NCI-H1092 treated with DMSO at 0.1 percent for 48 hours (cell line): Measurements from ENCODE around the gene HECW1.
A peak's percentile ranks its signal among the peaks of the same experiment; 100 is the strongest.
"Not testable (repeated sequence)": the region's sequence is repeated elsewhere in the genome, so short reads cannot be mapped to it uniquely, and the experiment has no call there.

ENCODE experiments used
- DNase-seq: peaks from one replicate; lab custom pipeline; 2025; lab: John Stamatoyannopoulos, UW

Gene HECW1

DNA sequence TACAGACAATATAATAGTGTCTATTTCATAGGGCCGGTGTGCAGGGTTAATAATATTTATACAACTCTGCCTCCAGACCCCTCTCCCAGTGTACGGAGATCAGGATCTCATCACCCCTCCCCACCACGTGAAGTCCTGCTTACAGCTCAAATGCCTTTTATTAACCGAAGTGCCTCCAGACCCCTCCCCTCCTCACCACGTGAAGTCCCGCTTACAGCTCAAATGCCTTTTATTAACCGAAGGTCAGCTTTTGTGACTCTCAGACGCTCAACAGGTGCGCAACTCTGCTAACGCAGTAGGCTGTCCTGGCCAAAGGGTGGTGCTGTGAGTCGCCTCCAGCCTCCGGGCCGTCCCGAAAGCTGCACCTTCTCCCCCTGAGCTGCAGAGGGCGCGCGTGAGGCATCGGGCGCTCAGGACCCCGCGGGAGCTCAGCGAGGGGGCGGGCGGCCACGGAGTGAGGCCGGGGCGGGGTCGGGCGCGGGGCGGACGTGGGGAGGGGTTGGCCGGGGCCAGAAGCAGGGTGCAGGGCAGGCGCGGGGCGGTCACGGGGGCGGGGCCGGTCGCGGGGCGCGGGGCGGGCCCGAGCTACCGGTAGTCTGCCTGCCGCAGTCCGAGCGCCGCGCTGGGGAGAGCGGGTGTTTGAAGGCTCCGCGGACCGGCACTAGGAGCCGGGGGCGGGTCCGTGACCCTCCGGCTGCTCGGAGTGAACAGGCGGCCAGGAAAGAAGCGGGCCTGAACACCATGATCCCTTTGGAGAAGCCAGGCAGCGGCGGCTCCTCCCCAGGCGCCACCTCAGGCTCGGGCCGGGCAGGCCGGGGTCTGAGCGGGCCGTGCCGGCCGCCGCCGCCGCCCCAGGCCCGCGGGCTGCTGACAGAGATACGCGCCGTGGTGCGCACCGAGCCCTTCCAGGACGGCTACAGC lies 470.3 kb downstream of the HECW1 start, which contains the start of gene STK17A:
Gene STK17A, plus strand, starts transcription at position 606 of the 921 bp plus-strand sequence. Its CDS starts 136 bp downstream, at position 742.
- DNase-seq = peak; percentile 93

- DNase-seq = peak; percentile 56
Observed at GRCh38 chr7:43583424-43584194, 471.2 kb downstream of the HECW1 start.

- DNase-seq = no peak
Observed at GRCh38 chr7:43584195-43584586, 471.7 kb downstream of the HECW1 start.

- DNase-seq = not testable (repeated sequence)
Observed at GRCh38 chr7:43584733-43585132, 472.3 kb downstream of the HECW1 start.

DNA sequence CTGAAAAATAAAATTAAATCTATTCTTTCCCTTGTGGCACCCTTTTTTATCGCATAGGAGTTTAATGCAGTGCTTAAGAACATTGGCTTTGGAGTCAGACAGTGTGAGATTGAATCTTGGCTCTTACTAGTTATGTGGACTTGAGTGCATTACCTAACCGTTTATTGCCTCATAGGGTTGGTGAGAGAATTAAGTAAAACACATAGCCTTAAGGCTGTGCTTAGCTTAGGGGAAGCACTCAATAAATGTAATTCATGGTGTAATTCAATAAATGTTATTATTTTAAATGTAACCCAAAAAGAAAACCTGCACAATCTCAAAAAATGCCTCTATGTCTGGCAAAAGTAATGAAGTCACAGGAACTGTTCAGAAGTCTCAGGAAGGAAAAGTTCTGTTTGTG lies 473.1 kb downstream of the HECW1 start:
- DNase-seq = no peak

GRCh38 chr7:43586251-43586900 lies 473.9 kb downstream of the HECW1 start:
- no peak for DNase-seq

DNA sequence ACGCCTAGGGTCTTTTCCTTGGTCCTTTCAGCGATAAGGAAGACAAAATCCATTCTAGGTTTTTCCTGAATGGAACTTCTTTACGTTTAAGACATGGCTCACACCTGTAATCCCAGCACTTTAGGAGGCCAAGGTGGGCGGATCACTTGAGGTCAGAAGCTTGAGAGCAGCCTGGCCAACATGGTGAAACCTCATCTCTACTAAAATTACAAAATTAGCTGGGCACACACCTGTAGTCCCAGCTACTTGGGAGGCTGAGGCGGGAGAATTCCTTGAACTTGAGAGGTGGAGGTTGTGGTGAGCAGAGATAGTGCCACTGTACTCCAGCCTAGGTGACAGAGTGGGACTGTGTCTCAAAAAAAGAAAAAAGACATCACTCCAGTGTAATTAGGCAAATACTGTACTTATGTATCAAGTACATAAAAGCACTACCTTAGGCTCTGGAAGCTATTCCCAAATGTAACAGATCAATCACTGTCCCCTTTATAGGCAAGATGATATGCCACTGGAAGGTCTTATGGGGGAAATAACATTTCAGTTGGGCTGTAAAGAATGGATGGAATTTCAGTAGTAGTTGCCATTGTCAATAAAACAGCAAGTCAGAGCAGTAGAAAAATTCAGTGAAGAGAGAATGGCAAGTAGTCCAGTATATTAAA lies 476.2 kb downstream of the HECW1 start:
- no peak for DNase-seq

- DNase-seq = no peak
Observed at GRCh38 chr7:43589133-43589478, 476.7 kb downstream of the HECW1 start.

DNA sequence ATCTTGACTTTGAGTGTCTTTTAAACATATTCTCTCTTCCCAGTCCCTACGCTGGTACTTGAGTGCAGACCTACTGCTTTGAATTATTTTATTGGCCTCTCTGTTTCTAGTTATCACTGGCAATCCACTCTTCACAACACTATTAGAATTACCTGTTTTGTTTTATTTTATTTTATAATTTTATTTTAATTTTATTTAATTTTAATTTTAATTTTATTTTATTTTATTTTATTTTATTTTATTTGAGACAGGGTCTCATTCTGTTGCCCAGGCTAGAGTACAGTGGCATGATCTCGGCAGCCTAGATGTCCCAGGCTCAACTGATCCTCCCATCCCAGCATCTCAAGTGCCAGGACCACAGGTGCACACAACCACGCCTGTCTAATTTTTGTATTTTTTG lies 477.3 kb downstream of the HECW1 start:
- DNase-seq = no peak

DNA sequence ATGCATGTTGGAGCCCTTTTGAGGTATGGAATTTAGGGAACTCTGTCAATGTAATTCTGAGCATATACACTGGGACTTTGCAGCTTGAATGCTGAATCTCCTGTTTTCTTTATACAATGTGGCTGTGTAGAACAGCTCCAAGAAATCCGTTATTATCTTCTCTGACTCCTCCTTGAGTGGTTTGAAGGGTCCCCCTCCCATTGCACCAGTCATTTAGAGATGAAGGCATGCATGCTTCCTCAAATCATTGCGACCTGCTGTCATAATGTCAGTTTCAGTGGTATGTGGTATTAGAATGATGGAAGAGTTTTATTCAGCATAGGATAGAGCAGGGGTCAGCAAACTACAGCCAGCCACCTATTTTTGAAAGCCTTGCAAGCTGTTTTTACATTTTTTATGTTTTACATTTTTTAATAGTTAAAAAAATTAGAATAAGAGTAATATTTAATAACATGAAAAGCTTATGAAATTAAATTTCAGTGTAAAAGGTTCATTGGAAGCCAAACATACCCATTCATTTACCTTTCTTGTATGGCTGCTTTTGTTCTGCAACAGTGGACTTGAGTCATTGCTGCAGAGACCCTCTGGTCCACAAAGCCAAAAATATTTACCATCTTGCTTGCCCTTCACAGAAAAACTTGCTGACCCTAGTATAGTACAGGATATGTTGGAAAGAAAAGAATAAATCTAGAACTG lies 478.6 kb downstream of the HECW1 start:
- no peak for DNase-seq

GRCh38 chr7:43591558-43592180 lies 479.2 kb downstream of the HECW1 start:
- DNase-seq = no peak

DNA sequence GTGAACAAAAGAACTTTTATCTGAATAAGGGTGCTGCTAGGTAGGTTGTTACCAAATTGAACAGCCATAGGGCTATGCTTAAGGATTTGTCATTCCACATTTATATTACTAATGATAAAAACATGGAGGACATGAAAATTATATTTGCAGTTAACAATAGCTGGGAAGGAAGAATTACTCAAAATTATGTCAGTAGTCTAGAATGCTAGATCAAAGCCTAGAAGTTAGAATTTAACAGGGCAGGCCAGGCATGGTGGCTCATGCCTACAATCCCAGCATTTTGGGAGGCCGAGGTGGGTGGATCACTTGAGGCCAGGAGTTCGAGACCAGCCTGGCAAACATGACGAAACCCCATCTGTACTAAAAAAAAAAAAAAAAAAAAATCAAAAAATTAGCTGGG lies 479.9 kb downstream of the HECW1 start:
- DNase-seq = no peak

DNA sequence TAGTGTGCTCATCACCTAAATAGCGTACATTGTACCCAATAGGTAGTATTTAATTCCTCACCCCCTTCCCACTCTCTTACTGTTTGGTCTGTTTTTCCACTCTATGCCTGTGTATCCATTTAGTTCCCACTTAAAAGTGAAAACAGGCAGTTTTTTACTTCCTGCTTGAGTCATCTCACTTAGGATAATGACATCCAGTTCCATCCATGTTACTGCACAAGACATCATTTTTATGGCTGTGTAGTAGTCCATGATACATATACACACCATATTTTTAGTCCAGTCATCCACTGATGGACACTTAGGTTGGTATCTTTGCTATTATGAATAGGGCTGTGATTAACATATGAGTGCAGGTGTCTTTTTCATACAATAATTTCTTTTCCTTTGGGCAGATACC lies 480.6 kb downstream of the HECW1 start:
- DNase-seq = no peak

DNA sequence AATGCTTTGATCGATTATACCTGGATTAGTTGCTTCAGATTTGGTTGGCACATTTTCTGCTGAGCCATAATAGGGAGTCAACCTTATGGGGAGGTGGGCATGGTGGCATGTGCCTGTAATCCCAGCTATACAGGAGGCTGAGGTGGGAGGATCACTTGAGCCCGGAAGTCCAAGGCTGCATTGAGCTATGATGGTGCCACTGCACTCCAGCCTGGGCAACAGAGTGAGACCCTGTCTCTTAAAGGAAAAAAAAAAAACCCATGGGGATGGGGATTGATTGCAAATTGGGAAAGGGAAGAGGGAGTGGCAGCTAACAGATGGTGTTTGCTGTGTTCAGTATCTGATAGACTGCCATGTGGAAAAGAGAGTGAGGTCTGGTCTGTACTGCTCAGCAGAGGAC lies 481.6 kb downstream of the HECW1 start:
- no peak for DNase-seq

DNA sequence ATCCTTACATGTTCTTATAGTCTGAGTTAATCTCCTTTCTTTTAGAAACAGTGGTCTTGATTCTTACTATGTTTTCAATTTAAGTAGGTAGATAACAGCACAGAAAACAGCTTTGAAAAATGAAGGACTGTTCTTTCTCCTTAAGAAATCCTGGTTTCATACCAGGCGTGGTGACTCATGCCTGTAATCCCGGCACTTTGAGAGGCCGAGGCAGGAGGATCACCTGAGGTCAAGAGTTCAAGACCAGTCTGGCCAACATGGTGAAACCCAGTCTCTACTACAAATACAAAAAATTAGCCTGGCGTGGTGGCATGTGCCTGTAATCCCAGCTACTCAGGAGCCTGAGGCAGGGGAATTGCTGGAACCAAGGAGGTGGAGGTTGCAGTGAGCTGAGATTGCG lies 484.0 kb downstream of the HECW1 start:
- not testable (repeated sequence) for DNase-seq

DNA sequence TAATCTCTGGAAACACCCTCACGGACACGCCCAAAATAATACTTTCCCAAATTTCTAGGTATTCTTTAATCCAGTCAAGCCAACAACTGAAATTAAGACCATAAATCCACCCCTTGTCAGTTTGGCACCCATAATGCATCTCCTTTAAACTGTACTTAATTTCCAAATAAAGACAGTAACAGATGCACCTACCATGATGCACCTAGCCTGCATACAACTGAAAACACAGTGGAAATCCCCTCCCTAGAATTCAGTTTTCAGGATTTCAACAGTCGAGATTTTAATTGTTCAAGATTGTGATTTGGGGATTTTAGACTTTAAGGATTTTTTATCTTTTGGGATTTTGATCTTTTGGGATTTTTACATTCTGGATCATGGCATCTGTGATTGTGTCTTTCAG lies 487.6 kb downstream of the HECW1 start:
- no peak for DNase-seq

GRCh38 chr7:43602256-43602655 lies 489.8 kb downstream of the HECW1 start:
- no peak for DNase-seq

GRCh38 chr7:43604251-43604650 lies 491.8 kb downstream of the HECW1 start:
- DNase-seq = no peak

DNA sequence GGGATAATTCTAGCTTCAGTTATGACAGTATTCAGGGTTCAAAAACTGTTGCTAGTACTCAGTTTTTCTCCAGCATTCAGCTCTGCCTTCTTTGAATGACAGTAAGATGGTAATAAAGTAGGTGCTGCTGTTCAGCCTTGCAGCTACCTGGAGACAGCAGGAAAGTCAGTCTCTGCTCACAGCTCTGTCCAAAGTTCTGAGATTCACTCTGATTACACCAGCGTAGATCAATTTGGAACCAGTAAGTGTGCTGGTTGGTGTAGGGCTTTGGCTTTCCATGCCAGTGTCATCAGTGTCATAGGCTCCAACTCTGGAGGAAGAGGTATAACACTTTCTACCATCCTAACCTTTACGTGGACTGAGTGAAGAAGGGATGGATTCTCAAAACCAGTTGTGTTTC lies 496.6 kb downstream of the HECW1 start:
- DNase-seq = no peak

- DNase-seq = no peak
Observed at GRCh38 chr7:43612128-43612527, 499.7 kb downstream of the HECW1 start.
